Erythroblast (primary cell): ENCODE results near the gene FPR1.
A peak's percentile ranks its signal among the peaks of the same experiment; 100 is the strongest.

ENCODE experiments used
- DNase-seq, 2 experiments: peaks; one replicate each; lab custom pipeline; 2025; lab: John Stamatoyannopoulos, UW
- GATA1 ChIP-seq: IDR thresholded peaks from 2 replicates; pipeline ENCODE4 v1.6.1; 2011; ENCODE audit warnings: low read depth, mild to moderate bottlenecking, control low read depth, low read length, moderate library complexity
- POLR2A ChIP-seq: IDR thresholded peaks from 2 replicates; pipeline ENCODE4 v1.6.1; 2011; ENCODE audit warnings: mild to moderate bottlenecking, low read length

Gene FPR1

DNA sequence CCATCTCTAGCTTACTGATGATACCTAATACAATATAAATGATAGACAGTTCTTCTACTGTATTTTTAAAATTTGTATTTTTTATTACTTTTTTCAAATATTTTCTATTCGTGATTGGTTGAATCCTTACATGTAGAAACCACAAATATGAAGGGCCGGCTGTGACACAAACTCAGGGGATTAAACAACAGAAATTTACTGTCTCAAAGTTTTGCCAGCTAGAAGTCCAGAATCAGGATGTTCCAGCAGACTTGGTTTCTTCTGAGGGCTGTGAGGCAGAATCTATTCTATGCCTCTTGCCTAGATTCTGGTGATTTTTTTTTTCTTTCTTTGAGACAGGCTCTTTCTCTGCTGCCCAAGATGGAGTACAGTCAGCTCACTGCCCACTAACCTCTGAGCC, 13.8 kb downstream of the FPR1 start:
- DNase-seq = no peak
- TF ChIP-seq GATA1 (no peak), POLR2A (no peak)

- no peak for DNase-seq
- TF ChIP-seq POLR2A (no peak), GATA1 (no peak)
Measured at GRCh38 chr19:51737389-51737788, 14.3 kb downstream of the FPR1 start.

- DNase-seq = no peak
- TF ChIP-seq POLR2A (no peak), GATA1 (no peak)
Measured at GRCh38 chr19:51735759-51736449, 15.8 kb downstream of the FPR1 start.

GRCh38 chr19:51733742-51734522, 17.7 kb downstream of the FPR1 start:
- DNase-seq = no peak
- TF ChIP-seq GATA1 (no peak), POLR2A (no peak)

- TF ChIP-seq POLR2A = no peak
- TF ChIP-seq GATA1 = no peak
- DNase-seq = no peak
Measured at GRCh38 chr19:51729781-51730180, 21.9 kb downstream of the FPR1 start.

DNA sequence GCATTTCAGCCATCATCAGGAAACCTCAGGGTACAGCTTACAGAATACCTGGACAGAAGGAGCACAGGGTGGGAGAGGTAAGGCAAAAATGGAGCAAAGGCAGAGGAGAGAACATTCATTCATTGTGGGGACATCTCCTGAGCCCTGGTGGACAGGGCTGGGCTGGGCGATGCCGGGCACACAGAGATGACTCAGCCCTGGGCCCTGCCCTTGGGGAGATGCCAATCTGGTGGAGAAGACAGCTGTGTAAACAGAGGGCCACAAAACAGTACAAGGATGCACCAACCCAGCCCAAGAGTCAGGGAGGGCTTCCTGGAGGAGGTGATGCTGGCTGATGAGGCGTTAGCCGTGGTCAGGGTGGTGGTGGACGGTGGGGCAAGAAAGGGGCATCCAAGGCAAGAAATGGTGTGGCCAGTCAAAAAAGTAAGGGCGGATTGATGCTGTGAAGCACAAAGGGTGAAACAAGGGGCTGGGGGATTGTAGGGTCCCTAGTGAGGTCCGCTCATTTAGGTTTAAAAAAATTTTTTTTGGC, 24.3 kb downstream of the FPR1 start:
- DNase-seq = no peak
- TF ChIP-seq POLR2A (no peak), GATA1 (no peak)

DNA sequence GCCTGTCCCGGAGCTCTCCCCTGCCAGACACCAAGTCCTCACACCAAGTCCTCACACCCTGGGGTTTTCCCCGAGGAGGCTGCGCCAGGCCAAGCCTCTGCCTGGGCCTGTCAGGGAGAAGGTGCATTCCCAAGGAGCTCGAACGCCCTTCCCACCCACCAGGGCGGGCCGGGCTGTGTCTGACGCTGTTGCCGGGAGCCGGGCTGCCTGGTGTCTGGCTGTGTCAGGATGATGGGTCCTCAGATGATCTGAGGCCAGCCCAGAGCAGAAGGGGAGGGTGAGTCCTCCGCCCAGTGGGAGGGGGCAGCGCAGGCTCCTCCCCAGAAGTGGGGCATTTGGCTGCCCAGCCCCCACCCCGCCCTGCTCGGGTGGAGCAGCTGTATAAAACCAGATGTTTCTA, 25.6 kb downstream of the FPR1 start:
- DNase-seq = peak in 1 of 2 experiments; percentile 34
- TF ChIP-seq GATA1 (no peak), POLR2A (no peak)

- TF ChIP-seq POLR2A (no peak), GATA1 (no peak)
- DNase-seq = no peak
Measured at GRCh38 chr19:51724543-51724942, 27.1 kb downstream of the FPR1 start.

DNA sequence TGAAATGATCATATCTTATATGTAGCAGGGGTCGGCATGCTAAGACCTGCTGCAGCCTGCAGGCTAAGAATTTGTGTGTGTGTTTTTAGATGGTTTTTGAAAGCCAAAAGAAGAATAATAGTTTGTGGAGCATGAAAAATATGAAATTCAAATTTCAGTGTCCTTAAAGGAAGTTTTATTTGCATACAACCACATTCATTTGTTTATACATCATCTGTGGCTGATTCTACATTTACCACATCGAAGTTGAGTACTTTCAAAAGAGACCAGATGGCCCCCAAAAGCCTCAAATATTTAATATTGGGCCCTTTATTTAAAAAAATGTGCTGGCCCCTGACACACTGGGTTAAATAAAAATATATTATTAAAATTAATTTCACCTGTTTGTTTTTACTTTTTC, 29.2 kb downstream of the FPR1 start:
- DNase-seq = no peak

DNA sequence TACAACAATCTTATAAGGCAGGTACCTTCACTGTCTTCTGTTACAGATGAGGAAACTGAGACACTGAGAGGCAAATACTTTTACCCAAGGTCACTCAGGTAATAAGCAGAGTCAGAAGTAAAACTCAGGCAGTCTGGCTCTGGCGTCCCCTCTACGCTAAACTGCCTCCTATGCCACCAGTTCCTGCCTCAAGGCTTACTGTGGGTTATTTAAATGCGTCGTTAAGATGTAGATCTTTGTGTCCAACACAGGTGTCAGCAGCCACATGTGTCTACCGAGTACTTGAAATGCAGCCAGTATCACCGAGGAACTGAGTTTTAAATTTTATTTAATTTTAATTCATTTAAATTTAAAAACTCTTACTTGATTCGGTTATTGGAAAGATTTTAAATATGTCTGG, 29.8 kb downstream of the FPR1 start:
- TF ChIP-seq POLR2A (no peak), GATA1 (no peak)
- no peak for DNase-seq

More for the DNA sequence above, 29.2 kb downstream of the FPR1 start:
- no peak for TF ChIP-seq POLR2A
- no peak for TF ChIP-seq GATA1

- DNase-seq = no peak
- TF ChIP-seq POLR2A (no peak), GATA1 (no peak)
Measured at GRCh38 chr19:51719251-51719988, 32.3 kb downstream of the FPR1 start.

DNA sequence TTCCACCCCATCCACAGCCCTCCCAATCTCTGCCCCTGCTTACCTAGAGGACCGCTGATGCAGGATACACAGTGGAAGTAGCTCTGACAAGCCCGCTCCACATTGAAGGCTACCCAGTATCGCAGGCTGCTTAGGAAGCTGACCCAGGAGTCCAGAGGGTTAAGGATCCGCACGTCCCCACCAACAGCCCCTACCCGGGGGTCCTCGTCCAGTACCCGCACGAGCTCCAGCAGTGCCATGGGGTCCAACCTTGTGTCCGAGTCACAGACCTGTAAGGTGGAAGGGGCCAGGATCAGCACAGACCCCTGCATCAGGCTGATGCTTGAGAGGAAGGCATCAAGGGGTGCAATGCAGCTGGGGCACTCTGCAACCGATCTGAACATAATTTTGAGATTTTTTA, 34.8 kb downstream of the FPR1 start:
- TF ChIP-seq POLR2A (no peak), GATA1 (no peak)
- no peak for DNase-seq

DNA sequence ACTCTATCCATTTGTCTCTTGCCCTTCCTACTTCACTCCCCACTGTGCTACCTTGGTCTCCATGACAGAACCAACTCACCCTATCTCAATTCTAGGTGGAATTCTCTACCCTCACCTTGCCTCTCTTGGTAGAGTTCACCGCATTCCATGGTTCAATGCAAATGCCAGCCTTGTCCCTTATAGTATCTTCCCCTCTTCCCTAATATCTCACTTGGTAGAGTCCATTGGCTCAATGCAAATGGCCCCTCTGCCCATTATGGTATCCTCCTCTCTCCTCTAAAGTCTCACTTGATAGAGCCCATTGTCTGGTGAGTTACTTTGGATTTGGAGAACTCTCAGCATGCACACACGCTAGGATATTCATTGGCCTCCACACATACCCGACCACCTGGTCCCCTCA, 35.8 kb downstream of the FPR1 start:
- TF ChIP-seq GATA1 (no peak), POLR2A (no peak)

GRCh38 chr19:51714848-51715247, 36.8 kb downstream of the FPR1 start:
- no peak for DNase-seq
- TF ChIP-seq GATA1 = no peak
- TF ChIP-seq POLR2A = no peak

More for the DNA sequence above, 35.8 kb downstream of the FPR1 start:
- no peak for DNase-seq
